ENCODE results near the gene KIAA0825.

KIAA0825 gene, protein sequence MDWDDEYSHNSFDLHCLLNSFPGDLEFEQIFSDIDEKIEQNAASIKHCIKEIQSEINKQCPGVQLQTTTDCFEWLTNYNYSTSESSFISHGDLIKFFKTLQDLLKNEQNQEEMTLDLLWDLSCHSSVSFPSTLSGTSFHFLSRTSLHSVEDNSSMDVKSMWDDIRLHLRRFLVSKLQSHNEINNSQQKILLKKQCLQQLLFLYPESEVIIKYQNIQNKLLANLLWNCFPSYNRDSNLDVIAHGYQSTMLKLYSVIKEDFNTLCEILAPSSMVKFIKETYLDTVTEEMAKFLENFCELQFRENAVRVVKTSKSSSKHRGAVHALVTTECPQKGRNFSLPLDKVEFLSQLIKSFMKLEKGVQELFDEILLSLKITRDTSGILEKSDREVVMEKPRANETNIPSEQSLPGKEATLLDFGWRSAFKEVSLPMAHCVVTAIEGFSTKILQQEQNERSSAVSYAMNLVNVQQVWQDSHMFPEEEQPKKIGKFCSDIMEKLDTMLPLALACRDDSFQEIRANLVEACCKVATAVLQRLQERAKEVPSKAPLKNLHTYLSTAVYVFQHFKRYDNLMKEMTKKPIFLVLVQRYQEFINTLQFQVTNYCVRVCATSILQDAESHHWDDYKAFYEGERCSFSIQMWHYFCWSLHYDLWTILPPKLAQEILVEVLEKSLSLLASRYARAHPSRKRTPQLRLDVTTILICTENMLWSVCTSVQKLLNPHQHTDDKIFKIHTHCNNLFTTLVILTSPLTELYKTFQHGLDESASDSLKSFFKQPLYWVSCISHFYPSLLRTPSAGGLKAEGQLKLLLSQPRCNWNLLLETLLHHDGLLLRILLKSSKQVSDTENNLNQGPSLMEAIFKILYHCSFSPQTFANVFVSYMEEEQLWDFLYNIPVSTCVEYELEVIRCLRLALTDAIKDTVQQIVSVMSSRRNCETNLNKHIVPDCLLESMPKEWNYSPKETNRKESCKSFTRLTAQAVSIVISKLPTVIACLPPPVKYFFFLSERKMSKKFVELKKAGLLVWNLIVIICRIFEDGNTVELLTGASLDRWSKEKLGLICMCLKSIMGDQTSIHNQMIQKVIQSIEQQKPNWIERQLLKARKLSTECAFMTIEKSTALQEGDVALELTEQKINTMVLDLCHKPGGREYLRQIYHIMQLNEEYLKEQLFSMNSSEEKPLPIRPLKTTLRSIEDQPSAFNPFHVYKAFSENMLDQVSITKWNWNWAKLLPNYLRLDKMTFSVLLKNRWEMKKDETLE (N-terminal part only)

DNA sequence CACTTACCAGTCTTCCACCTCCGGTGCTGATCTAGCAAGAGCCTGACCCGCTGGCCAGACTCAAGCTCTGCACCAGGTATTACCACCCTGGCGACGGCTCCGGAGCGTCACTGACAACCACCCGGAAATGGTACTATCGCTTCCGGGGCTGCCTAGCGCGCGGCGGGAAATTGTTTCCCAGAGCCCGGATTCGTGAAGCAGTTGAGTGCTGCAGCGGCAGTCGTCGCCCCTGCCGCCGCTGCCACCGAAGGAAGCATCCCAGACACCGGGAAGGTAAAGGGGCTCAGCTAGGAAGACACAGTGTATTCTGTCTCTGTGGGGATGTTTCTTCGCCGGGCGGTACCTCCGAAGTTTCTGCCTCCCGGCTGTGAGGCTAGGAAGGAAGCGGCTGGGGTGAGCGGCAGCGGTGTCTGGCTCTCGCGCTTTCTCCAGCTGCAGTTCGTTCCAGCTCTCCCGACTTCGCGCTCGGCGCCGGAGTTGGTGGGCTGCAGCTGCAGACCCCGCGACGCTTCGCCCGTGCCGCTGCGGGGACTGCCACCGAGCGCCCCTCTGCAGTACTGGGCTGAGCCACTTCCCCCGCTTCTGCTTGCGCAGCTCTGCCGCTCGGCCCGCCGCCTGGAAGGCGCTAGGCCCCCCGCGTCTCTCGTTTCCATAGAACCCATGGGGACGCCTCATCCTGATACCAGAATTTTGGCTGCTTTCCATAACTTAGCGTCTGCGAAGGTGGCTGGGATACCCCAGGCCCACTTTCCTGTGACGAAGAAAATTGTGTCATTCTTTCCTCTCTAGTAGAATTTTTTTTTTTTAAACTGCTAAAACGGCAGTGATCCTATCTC is at the start of gene KIAA0825, which contains the start of gene SLF1:
Gene KIAA0825, minus strand, starts transcription at position 112 of the 836 bp plus-strand sequence. CDS start 81,478 bp downstream, outside the sequence.
Gene SLF1, plus strand, starts transcription at position 177 of the 836 bp plus-strand sequence. CDS start 10,142 bp downstream, outside the sequence.
- peak; percentile 90 for DNase-seq

DNA sequence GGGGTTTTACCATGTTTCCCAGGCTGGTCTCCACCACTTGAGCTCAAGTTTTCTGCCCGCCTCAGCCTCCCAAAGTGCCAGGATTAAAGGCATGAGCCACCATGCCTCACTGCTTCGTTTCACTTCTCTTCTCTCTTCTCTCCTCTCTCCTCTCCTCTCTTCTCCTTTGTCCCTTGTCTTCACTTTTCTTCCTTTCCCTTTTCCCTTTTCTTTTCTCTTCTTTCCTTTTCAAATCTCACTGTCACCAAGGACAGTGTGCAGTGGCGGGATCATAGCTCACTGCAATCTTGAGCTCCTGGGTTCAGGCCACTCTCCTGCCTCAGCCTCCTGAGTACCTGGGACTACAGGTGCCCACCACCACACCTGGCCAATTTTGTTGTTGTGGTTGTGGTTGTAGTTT is 49.5 kb upstream of the KIAA0825 start:
- DNase-seq, result no peak

DNA sequence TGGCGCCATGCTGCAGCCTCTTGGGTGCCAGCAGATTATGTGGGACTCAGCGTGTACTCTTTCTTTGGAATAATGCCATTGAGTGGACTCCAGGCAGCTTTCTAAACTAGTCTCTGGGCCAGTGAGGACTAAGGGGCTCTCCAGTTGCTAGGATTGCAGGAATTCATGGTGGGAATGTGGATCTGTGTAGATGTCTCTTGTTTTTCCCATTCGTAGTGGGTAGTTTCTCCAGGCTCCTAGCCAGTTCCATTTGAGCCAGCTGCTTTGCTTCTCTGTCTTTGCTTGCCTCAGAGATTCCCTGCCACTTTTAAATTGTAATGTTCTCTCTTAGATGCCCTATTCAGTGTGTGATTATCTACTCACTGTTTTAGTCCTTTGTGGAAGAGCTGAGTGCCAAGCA is 42.7 kb upstream of the KIAA0825 start:
- no peak for DNase-seq

DNA sequence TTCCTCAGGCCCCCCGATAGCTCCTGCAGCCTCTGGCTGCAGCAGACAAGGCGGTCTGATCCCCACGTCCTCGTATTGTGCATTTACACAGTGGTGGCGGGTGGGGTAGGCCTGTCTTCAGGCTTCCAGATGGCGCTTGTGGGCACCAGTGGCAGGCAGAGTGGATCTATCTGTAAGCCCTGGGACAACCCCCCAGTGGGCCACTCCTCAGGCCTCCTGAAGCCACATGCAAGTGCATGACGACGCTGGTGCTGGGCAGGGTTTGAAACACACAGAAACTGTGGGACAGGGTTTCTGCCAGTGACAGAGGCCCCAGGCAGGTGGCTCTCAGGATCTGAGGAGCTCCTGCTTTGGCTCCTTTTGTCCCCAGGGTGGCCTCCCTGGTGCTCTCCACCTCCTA is 42.1 kb upstream of the KIAA0825 start:
- DNase-seq, result no peak

DNA sequence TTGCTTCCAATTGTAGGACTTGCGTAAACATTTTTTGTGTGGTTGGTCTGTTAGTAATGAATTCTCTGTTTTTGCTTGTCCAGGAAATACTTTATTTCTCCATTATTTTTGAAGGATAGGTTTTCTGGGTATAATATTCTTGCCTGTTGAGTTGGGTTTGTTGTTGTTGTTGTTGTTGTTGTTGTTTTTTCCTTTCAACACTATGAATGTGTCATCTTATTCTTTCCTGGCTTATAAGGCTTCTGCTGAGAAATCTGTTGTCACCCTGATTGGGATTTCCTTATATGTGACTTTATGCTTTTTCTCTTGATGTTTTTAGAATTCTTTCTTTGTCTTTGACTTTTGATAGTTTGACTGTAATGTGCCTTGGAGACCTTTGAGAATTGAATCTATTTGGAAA is 39.9 kb upstream of the KIAA0825 start:
- no peak for DNase-seq

DNA sequence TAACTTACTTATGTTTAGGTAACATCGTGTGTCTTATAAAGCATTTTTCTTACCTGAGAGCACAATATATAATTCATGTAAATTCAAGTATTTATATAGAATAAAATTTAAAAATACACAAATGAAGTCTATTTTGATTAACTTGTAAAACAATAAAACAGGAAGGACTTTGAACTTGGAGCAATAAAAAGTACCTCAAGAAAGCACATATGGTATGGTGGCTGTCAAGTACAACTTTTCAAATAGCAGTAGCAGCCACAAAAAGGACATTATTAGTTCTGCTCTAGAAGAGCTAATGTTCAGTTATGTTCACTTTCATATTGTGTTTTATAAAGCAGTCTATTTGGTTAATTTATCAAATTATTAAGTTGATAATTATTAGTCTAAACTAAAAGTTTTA is 31.5 kb upstream of the KIAA0825 start:
- no peak for DNase-seq

DNA sequence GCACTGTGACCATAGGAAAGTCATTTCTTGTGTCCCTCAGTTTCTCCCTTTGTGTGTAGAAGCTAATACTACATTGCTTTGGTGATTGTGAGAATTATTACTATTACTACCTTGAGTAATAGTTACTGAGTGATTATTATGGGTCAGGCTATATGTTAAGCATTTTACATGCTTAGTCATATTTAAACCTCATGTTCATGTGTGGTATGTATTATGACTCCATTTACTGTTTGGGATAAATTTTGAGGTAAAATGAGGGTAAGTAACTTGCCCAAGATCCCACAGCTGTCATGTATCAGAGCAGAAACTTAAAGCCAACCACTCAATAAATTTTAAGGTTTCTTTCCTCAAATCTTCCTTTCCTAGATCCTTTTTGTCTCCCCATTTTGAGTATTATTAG is 28.4 kb upstream of the KIAA0825 start:
- no peak for DNase-seq

DNA sequence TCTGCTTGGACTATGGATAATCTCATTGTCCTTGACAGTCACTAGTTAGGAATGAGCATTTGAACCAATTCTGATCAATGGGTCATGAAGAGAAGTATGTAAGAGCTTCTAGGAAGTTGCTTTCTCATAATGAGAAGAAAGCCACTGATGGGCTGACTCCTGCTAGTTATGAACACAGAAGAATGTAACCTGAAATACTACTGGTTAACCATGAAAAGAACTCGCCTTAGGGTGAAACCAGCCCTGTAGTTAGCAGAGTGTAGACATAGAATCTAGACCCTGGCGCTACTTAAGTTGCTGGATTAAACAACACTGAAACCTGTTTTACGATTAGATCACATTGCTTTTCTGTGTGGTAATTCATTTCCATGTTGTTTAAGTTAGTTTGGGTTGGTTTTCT is 26.6 kb upstream of the KIAA0825 start:
- no peak for DNase-seq

DNA sequence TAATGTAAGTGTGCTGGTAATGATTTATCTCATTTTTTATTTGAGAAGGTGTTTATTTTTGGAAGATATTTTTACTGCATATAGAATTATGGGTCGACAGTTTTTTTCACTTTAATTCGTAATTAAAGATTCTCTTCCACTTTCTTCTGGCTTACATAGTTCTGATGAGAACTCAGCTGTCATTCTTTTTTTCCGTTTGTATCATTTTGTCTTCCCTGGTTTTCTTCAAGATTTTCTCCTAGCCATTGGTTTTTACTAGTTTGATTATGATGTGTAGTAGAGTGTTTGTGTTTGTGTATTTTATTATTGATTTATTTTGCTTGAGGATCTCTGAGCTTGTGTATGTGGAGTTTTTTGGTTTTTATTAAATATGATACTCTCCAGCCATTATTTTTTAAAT is 21.8 kb upstream of the KIAA0825 start:
- no peak for DNase-seq

DNA sequence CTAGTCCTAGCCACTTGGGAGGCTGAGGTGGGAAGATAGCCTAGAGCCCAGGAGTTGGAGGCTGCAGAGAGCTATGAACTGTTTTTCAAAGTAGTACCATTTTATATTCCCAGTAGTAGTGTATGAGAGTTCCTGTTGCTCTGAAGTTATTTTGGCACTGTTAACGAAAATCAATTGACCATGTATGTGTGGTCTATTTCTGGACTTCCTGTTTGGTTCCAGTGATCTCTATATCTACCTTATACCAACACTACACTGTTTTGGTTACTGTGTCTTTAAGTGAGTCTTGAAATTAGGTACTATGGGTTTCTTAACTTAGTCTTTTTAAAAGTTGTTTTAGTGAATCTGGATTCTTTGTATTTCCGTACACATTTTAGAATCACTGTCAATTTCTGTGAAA is 13.6 kb upstream of the KIAA0825 start:
- no peak for DNase-seq

DNA sequence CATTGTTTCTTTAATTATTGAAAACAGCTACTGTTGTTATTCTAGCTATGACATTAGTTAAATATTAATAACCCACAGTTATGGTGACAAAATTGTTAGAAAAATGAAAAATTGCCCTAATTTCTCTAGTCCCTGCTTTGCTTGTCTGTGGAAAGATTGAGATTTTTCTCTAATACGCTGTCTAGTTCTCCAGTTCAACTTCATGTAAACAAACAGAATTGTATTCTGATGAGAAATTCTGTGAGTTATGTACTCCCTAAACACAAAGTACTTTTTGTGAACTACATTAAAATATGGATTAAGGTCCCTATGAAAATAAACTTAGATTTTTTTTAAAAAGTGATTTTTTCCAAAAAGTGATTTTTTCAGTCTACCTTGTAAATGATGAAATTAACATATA is 8.8 kb upstream of the KIAA0825 start:
- DNase-seq, result no peak

DNA sequence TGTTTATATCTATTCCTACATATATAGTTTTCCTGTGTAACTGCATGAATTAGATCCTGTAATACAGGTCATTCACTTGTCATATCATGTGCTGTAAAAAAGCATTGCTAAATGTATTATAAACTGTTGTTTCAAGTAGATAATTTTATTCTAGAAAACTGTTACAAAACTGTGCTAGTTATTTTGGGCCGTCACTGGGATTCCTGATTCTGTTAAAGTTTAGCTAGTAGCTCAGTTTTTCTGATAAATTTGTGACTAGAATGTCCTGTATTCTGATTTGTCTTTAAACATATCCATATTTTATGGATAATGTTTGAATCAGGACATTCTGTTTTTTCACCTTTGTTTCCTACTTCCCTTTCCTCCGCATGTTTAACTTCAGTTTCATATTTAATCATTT is 5.5 kb upstream of the KIAA0825 start:
- no peak for DNase-seq

DNA sequence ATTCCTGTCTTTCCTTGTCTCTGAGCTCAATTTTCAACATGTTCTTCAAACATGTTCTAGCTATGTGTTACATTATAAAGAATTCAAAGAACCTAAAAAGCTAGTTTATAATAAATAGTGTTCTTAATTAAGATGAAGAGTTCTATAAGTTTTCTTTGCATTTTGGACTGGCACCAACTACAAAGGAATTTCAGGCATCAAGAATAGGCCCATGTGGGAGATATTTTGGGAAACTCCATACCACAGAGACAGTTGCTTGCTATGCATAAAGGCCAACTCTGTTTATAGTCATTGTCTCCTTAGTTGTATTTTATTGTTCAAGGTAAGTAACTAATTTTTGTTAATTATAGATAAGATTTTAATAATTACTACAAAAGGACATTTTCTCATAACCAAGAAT is 4.6 kb upstream of the KIAA0825 start:
- DNase-seq, result no peak

DNA sequence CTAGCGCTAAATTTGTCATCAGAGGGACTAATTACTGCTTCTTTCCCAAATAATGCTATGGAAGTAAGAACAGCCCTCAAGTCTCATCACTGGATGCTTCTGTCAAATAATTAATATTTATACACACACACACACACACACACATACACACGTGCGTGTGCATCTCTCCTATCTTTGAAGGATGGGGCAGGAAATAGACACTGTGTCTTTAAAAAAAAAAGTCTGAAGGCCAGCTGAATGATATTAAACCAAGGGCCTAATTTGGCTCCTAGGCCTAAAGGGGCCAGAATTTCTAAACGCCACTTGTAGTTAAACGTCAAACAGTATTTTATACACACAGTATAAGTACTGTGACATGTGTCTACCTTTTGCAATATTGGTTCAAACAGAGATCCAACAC is 3.4 kb upstream of the KIAA0825 start:
- no peak for DNase-seq

DNA sequence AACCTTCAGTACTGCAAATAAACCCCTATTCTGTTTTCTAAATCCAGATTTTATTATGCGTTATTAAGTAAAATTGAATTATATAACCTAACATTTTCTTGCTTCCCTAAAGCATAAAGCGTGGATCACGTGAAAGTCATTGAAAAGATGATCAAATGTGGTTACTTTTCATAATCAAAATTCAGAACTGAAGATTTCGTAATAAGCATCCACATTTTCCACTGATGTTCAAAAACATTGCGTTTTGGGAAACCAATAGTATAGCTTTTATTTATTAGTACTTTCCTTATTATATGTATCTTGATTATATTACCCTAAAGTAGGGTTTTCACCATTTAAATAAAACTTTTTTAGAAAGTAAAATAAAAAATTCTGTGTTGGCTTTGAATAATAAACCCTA is 1.9 kb upstream of the KIAA0825 start:
- DNase-seq, result no peak

DNA sequence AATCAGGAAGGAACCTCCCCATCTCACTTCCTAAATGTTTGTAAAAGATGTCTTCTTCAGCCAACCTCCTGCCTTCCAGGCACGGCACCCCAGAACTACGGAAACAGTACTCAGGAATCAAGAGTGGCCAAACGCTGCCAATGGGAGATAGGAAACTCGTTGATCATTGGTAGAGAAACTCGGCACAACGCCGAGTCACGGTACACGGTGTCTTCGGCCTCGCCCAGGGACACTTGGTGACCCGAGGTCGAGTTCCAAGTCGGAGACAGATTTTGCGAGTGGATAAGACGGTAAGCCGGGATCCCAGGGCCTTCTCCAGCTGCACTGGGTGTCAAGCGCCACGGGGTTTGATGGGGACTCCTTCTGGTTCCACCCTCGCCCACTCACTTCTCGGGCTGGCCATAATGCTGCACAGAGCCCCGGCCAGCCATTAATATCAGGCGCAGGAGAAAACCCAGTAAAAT is 343 bp downstream of the KIAA0825 start:
- peak; percentile 77 for DNase-seq

DNA sequence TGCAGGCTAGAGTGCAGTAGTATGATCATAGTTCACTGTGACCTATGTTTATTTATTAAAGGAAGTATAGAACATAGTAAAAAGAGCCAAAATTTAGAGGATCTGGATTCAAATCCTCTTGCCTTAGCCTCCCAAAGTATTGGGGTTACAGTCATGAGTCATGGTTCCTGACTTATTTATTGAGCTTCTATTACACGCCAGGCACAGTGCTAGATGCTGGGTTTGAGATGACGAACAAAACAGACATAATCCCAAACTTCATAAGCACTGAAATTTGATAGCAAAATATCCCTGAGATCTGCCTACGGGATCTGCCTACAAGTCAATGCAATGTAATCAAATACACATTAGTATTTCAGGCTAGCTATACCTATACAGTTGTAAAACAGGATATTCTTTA is 2.5 kb downstream of the KIAA0825 start:
- no peak for DNase-seq

DNA sequence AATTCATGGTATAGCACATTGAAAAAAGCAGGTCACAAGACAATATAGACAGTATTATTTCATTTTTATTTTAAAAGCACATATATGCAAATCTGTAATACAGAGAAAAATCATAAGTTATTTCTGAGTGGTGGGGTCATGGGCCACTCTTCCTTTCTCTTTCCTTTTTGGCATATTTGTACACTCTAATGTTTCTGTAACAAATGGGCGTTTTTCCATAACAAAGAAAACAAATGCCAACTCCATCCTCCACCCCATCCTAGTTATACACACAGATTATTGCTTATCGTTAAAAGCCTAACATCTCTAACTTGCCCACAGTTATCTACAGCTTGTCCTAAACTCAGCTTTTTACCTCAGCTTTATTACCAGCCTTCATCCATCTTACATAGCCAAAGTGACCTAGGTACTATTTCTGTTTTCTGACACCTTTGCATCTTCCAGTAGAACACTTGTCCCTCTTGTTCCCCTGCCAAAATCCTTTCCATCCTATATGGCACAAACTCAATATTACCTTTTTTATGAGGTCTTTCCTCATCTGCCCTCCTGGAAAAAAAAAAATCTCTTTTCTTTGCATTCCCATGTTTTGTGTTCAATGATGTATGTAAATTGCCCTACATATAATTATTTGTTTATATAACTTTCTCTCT is 4.1 kb downstream of the KIAA0825 start:
- no peak for DNase-seq

DNA sequence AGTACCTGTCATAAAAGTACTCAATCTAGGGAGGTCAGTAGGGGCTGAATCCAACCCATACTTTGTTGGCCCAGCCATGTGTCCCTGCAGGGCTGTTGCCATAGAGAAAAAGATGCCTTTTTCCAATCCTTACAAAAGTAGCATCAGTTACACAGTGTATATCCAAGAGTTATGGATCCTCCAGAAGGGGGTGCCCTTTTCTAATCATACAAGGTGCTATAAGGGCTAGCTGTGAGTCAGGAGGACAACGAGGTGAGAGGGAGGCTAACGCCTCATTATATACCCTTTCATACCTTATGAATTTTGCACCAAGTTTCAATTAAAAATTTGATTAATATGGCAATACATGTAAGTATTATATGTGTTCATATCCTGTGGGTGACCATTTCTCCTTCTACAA is 4.8 kb downstream of the KIAA0825 start:
- DNase-seq, result no peak

DNA sequence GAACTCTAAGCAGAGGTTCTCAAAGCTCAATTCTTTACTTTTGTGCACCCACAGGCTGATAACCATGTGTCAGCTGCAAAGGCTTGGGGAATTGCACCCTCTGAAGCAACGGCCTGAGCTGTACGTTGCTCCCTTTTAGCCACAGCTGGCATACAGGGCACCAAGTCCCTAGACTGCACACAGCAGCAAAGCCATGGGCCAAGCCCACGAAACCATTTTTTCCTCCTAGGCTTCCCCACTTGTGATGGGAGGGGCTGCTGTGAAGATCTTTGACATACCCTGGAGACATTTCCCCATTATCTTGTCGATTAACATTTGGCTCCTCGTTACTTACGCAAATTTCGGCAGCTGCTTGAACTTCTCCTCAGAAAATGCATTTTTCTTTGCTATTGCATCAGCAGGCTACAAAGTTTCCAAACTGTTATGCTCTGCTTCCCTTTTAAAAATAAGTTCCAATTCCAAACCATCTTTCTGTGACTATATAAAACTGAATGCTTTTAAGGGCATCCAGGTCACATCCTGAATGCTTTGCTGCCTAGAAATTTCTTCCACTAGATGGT is 23.0 kb downstream of the KIAA0825 start:
- no peak for DNase-seq

All from DMS79 treated with DMSO at 0.1 percent for 48 hours (cell line).